Mucosa of descending colon (tissue), 3 donors: ENCODE data around the gene TMBIM6. TPM values are rescaled to one million over a fixed set of nuclear protein-coding genes. Genes with fewer than 3 reads are reported as not detected.

Source experiments
- ATAC-seq: fragments of 200-7000 bp; cut with Tn5 transposase; one replicate; pipeline ENCODE4 v1.9.1; 2020; ENCODE audit warnings: mild to moderate bottlenecking, moderate library complexity
- DNase-seq, 3 donors: peaks; one replicate each; pipeline ENCODE4 v3.0.0-alpha.2; 2020
- H3K36me3 ChIP-seq: fragments of 200-600 bp; one replicate; pipeline ENCODE4 v1.8.0; 2021; ENCODE audit warnings: low read depth, mild to moderate bottlenecking
- H3K4me1 ChIP-seq: fragments of 200-600 bp; one replicate; pipeline ENCODE4 v1.8.0; 2021; ENCODE audit warnings: low read depth, mild to moderate bottlenecking
- H3K4me3 ChIP-seq: fragments of 200-600 bp; one replicate; pipeline ENCODE4 v1.8.0; 2021; ENCODE audit warnings: mild to moderate bottlenecking
- H3K9me3 ChIP-seq: fragments of 200-600 bp; one replicate; pipeline ENCODE4 v1.8.0; 2021; ENCODE audit warnings: mild to moderate bottlenecking
- intact Hi-C, 2 donors: fragments of 100-400 bp; cut with DNase I in 1 of 2; cut with micrococcal nuclease in 1 of 2; formaldehyde crosslinking; loops; one replicate each; pipeline versions ENCODE4 v1.11.0 to v1.11.1; 2022; cut with DNase I, micrococcal nuclease
- total RNA-seq, 3 donors: library from RNA; stranded (reverse); fragmentation: NEBNext Ultra II Directional in 2 of 3; extraction: Animal tissue kit (Norgen Biotek cat#: 25700) in 2 of 3; gene quantifications; one replicate each; pipeline versions ENCODE4 v1.2.1 to v1.2.4, GENCODE V29; 2021 to 2023
- TF ChIP-seq, protein P1 (sequence below): fragments of 200-600 bp; IDR thresholded peaks from one replicate; pipeline ENCODE4 v1.8.0; 2022; ENCODE audit warnings: antibody characterized with exemption, mild to moderate bottlenecking
- donor health status: DM: no; HTN: no; CAD: no; lungs with moderate emphysema.
- donor health status: DM: no; HTN: no; CAD: no.
- donor health status: DM: no; HTN: yes; CAD: no.

TMBIM6 gene
- total RNA-seq, 3 donors from 2014 or later, result 614 to 954 (median 773) TPM

DNA sequence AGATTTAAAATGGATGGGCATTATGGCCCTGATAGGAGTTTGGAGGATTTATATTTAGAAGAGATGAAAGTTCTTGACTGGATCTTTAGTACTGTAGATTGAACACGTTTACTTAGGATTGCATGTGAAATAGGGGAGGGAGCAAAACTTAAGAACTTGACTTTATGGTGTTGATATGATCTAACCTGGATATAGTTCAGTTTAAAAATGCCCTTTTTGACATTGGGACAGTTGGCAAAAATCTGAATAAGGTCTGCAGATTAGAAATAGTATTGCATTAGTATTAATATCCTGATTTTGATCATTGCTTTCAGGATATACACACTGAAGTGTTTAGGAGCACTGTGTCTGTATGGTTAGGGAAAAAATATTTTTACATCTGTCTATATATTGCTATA is 9.6 kb downstream of the TMBIM6 start:
- DNase-seq, result no peak
- TF ChIP-seq, protein P1, sequence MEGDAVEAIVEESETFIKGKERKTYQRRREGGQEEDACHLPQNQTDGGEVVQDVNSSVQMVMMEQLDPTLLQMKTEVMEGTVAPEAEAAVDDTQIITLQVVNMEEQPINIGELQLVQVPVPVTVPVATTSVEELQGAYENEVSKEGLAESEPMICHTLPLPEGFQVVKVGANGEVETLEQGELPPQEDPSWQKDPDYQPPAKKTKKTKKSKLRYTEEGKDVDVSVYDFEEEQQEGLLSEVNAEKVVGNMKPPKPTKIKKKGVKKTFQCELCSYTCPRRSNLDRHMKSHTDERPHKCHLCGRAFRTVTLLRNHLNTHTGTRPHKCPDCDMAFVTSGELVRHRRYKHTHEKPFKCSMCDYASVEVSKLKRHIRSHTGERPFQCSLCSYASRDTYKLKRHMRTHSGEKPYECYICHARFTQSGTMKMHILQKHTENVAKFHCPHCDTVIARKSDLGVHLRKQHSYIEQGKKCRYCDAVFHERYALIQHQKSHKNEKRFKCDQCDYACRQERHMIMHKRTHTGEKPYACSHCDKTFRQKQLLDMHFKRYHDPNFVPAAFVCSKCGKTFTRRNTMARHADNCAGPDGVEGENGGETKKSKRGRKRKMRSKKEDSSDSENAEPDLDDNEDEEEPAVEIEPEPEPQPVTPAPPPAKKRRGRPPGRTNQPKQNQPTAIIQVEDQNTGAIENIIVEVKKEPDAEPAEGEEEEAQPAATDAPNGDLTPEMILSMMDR, result no peak
- H3K4me3 ChIP-seq, result no peak overlapping the region
- peaks cover 9% of the 10 kb centered on the region for H3K36me3 ChIP-seq
- H3K4me1 ChIP-seq, result peaks cover 18% of the 10 kb centered on the region
- intact Hi-C loops, result no loop called here
- ATAC-seq, result no peak
- no peaks in the 10 kb centered on the region for H3K9me3 ChIP-seq

DNA sequence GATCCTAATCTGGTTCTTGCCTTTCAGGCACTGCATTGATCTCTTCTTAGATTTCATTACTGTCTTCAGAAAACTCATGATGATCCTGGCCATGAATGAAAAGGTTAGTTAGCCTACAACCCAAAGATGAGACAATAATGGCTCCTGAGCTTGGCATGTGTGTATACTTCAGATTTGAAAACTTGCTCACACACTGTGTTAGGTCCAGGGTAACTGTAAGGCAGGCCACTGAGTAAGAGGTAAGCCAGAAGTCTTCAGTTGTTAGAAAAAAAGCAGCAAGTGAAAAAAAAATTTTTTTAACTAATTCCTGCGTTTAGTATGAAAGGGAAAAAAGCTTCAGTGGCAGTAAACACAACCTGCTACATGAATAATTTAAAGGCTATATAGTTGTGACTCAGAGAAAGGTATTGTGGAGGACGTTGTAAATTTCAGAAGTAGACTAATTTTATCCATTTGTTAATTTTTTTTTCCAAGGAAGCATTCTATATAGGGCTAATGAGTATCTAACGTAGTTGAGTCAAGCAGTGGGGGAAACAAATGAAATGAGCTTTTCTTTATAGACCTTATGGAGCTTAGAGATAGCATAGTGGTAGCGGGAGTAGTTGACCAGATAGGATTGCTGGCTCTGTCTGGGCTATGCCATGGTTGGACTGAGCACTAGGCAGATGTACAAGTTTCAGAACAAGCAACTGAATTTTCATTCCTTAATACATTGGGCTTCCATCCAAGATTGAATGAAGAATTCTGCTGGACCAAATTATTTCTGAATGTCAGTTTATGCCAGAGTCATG is 20.5 kb downstream of the TMBIM6 start:
- DNase-seq (no peak), ATAC-seq (no peak)
- intact Hi-C loops, result no loop called here
- H3K9me3 ChIP-seq, result no peaks in the 10 kb centered on the region
- H3K4me1 ChIP-seq, result peaks cover 6% of the 10 kb centered on the region
- peaks cover 29% of the 10 kb centered on the region for H3K36me3 ChIP-seq
- TF ChIP-seq, protein P1, result no peak
- H3K4me3 ChIP-seq, result no peak overlapping the region

DNA sequence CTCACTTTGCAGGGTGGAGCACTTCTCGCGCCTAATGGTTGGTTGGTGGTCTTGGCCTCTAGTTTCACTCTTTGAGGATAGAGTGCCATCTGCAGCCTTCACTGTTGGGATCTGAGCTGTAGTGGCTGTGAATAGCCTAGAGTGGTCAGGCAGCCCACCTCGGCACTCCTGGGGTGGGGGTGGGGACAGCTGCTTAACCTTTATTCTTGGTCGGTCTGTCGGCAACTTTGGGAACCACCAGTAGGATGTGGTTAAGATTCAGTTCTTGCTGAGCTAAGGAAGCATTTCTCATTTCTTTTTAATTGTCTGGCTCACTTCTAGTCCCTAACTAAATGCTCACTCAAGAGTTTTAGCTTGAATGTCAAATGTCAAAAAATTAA is 21.1 kb downstream of the TMBIM6 start:
- intact Hi-C loops, result no loop called here
- TF ChIP-seq, protein P1, result no peak
- Histone ChIP-seq H3K4me1 (peaks cover 6% of the 10 kb centered on the region), H3K36me3 (peaks cover 29% of the 10 kb centered on the region), H3K9me3 (no peaks in the 10 kb centered on the region), H3K4me3 (no peak overlapping the region)
- ATAC-seq (no peak), DNase-seq (no peak)

DNA sequence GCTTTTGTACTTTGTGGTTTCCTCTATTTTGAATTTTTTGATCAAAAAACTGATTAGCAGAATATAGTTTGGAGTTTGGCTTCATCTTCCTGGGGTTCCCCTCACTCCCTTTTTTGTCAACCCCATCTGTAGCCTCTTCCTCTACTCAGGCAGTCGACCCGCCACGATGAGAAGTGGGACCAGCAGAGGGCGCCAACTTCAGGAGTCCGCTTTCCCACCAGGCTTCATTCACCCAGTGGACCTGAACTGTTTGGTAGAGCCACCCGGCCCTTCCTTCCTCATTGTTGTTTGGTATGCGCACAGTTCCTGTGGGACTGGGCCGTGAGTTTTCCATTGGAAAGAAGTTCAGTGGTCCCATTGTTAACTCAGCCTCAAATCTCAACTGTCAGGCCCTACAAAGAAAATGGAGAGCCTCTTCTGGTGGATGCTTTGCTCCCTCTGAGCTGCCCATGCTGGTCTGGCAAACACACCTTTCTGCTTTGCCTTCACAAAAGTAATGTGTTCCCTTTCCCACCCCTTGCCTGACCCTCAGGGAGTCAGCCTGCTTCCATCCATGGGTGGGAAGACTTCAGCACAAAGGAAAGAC is 21.7 kb downstream of the TMBIM6 start:
- peak; percentile 71 to 84 (median 78) for DNase-seq
- ATAC-seq, result peak; percentile 78
- peaks cover 27% of the 10 kb centered on the region for H3K36me3 ChIP-seq

DNA sequence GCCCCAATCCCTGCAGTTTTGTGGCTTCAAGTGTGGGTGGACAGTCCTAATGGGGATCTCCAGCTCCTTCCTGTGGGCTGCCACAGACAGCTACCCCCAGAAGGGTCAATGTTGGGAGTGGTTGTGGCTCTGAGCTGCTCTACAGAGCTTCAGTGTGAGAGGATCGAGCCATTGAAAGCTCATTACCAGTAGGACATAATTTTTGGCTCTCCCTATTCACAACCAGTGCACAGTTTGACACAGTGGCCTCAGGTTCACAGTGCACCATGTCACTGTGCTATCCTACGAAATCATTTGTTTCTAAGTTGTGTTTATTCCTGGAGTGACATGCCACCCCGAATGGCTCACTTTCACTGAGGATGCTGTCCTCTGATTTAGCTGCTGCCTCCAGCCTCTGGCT is 22.8 kb downstream of the TMBIM6 start:
- peaks cover 6% of the 10 kb centered on the region for H3K4me1 ChIP-seq
- no peak for ATAC-seq
- H3K4me3 ChIP-seq, result no peak overlapping the region
- H3K9me3 ChIP-seq, result no peaks in the 10 kb centered on the region
- intact Hi-C loops, result no loop called here
- TF ChIP-seq, protein P1, result no peak
- peaks cover 20% of the 10 kb centered on the region for H3K36me3 ChIP-seq
- DNase-seq, result no peak

More for the DNA sequence above, 21.7 kb downstream of the TMBIM6 start:
- peaks cover 6% of the 10 kb centered on the region for H3K4me1 ChIP-seq
- H3K4me3 ChIP-seq, result no peak overlapping the region
- no peaks in the 10 kb centered on the region for H3K9me3 ChIP-seq
- TF ChIP-seq, protein P1, result peak; percentile 48
- intact Hi-C loops, result no loop called here
